Mesothelial cell of epicardium (in vitro differentiated cells): ENCODE measurements around the gene ARHGAP6. TPM values are rescaled to one million over a fixed set of nuclear protein-coding genes. Genes with fewer than 3 reads are reported as not detected.

Experiments
- DNase-seq, 2 experiments: peaks; one replicate each; pipeline ENCODE4 v3.0.0; 2021; ENCODE audit warnings: low spot score in 2 of 2; ENCODE audit not compliant: unreplicated experiment in 2 of 2
- H3K27ac Mint-ChIP-seq: 2 replicates; pipeline ENCODE4 v1.8.0; 2021; ENCODE audit warnings: mixed read lengths
- H3K27me3 Mint-ChIP-seq: 2 replicates; pipeline ENCODE4 v1.8.0; 2021; ENCODE audit warnings: low read depth, mixed read lengths
- H3K36me3 Mint-ChIP-seq: 2 replicates; pipeline ENCODE4 v1.8.0; 2021; ENCODE audit warnings: mixed read lengths
- H3K4me1 Mint-ChIP-seq: 2 replicates; pipeline ENCODE4 v1.8.0; 2021; ENCODE audit warnings: mixed read lengths
- H3K4me3 Mint-ChIP-seq: 2 replicates; pipeline ENCODE4 v1.8.0; 2021; ENCODE audit warnings: mild to moderate bottlenecking, moderate library complexity, mixed read lengths
- H3K9me3 Mint-ChIP-seq: 2 replicates; pipeline ENCODE4 v1.8.0; 2021; ENCODE audit warnings: mixed read lengths
- CTCF ChIP-seq: fragments of 200-600 bp; sonication (generic); IDR thresholded peaks from one replicate; pipeline ENCODE4 v1.5.0; 2021; ENCODE audit warnings: antibody characterized with exemption; ENCODE audit not compliant: unreplicated experiment
- total RNA-seq: library from RNA; stranded (reverse); gene quantifications from 3 replicates; pipeline ENCODE4 v1.2.1, GENCODE V29; 2021

ARHGAP6 gene
- total RNA-seq, 1 donor from 2014 or later: 5.3 TPM

GRCh38 chrX:11293113-11293512, 372.6 kb downstream of the ARHGAP6 start, which contains the start of gene AMELX:
TSS of gene AMELX (plus strand) at chrX:11293413. CDS start at chrX:11294789, 1,376 bp downstream.
- no peak within 1 kb of the TSS for H3K4me3 Mint-ChIP-seq
- H3K36me3 Mint-ChIP-seq: no peaks in the 10 kb centered on the region
- H3K9me3 Mint-ChIP-seq: peaks cover 16% of the 10 kb centered on the region
- no peak for DNase-seq
- TF ChIP-seq CTCF: no peak
- H3K4me1 Mint-ChIP-seq: no peaks in the 10 kb centered on the region
- H3K27me3 Mint-ChIP-seq: no peaks in the 10 kb centered on the region
- no peak within 1 kb of the TSS for H3K27ac Mint-ChIP-seq

GRCh38 chrX:11290416-11291102, 375.2 kb downstream of the ARHGAP6 start:
- Mint-ChIP-seq H3K36me3 (no peaks in the 10 kb centered on the region), H3K4me1 (no peaks in the 10 kb centered on the region), H3K9me3 (peaks cover 9% of the 10 kb centered on the region), H3K27ac (no peak overlapping the region), H3K4me3 (no peak overlapping the region), H3K27me3 (no peaks in the 10 kb centered on the region)
- no peak for TF ChIP-seq CTCF
- no peak for DNase-seq

GRCh38 chrX:11287505-11287904, 378.2 kb downstream of the ARHGAP6 start:
- Mint-ChIP-seq H3K27ac (no peak overlapping the region), H3K4me3 (no peak overlapping the region), H3K36me3 (no peaks in the 10 kb centered on the region), H3K4me1 (no peaks in the 10 kb centered on the region), H3K27me3 (no peaks in the 10 kb centered on the region), H3K9me3 (peaks cover 22% of the 10 kb centered on the region)
- DNase-seq: no peak
- TF ChIP-seq CTCF: no peak

- Mint-ChIP-seq H3K36me3 (no peaks in the 10 kb centered on the region), H3K9me3 (peaks cover 28% of the 10 kb centered on the region), H3K4me3 (no peak overlapping the region), H3K27me3 (no peaks in the 10 kb centered on the region), H3K4me1 (no peaks in the 10 kb centered on the region), H3K27ac (no peak overlapping the region)
- DNase-seq: no peak
- no peak for TF ChIP-seq CTCF
Observed at GRCh38 chrX:11285651-11286050, 380.1 kb downstream of the ARHGAP6 start.

- H3K27me3 Mint-ChIP-seq: no peaks in the 10 kb centered on the region
- no peak overlapping the region for H3K27ac Mint-ChIP-seq
- TF ChIP-seq CTCF: no peak
- no peaks in the 10 kb centered on the region for H3K36me3 Mint-ChIP-seq
- DNase-seq: no peak
- no peaks in the 10 kb centered on the region for H3K4me1 Mint-ChIP-seq
- H3K9me3 Mint-ChIP-seq: peaks cover 36% of the 10 kb centered on the region
- no peak overlapping the region for H3K4me3 Mint-ChIP-seq
Observed at GRCh38 chrX:11282043-11282442, 383.7 kb downstream of the ARHGAP6 start.
